Effector CD8-positive, alpha-beta T cell (primary cell): ENCODE results near the gene TRMT11.
"Not testable (repeated sequence)": the region's sequence is repeated elsewhere in the genome, so short reads cannot be mapped to it uniquely, and the experiment has no call there.

Experiments used
- DNase-seq: peaks from one replicate; lab custom pipeline; 2025; lab: John Stamatoyannopoulos, UW
- total RNA-seq, 4 experiments: gene quantifications; one replicate each; lab custom pipeline; 2026; lab: John Stamatoyannopoulos, UW

The TRMT11 gene
- total RNA-seq: 32.2 to 38.1 (median 35.8) reads per million in 4 experiments

GRCh38 chr6:125986301-125987025, at the start of gene TRMT11:
Gene TRMT11 (plus strand): TSS chr6:125986540. CDS start chr6:125986551, 11 bp downstream.
- DNase-seq: peak; percentile 75

- no peak for DNase-seq
Measured at GRCh38 chr6:125939026-125939425, 47.3 kb upstream of the TRMT11 start.

DNA sequence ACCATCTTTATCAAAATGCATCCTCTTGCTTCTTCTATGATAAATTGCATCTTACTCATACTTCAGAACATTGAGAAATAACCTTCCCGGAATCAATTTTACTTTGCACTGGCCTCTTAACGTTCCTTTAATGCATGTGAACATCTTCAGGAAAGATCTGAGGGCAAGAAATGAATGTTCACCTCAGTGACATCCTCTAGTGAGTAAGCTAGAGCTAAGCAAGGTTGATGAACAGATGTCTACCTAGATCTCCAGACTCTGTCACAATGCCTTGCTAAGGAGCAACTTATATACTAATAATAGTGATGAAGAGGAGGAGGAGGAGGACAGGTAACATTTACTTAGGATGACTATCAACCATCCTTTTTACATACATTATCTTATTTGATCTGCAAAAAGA, 46.5 kb upstream of the TRMT11 start:
- no peak for DNase-seq

GRCh38 chr6:125940247-125941041, 45.9 kb upstream of the TRMT11 start:
- DNase-seq: no peak

DNA sequence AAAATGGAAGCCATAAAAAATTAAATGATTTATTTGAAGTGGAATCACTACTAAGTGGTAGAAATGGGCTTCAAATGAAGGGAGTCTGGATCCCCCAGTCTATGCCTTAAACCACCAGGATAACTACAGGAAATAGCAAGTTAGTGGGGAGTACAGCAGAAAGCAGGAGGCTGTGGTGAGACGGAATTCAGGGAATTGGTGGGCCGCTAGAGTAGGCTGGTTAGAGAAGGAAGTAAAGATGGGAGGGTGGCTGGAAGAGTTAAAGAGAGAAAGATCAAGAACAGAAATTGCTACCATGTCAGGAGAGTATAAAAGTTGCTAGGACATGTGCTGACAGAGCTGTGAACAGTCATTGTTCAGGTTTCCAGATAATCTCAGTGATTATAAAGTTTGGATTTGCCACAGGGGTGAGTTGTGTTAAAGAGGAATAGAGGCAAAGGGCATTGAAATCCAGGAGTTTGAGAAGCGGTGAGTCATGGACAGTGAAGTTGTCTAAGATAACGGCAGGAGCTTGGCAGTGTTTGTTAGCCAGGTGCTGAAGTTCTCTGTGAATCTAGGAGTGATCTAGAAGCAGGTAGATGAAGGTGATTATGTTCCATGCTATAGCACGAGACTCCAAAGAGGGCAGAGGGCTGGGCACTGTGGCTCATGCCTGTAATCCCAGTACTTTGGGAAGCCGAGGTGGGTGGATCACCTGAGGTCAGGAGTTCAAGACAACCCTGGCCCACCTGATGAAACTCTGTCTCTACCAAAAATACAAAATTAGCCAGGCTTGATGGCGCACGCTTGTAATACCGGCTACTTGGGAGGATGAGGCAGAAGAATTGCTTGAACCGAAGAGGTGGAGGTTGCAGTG, 43.4 kb upstream of the TRMT11 start:
- no peak for DNase-seq

- no peak for DNase-seq
Measured at GRCh38 chr6:125943528-125944433, 42.6 kb upstream of the TRMT11 start.

GRCh38 chr6:125944434-125944816, 41.9 kb upstream of the TRMT11 start:
- no peak for DNase-seq

GRCh38 chr6:125944896-125945295, 41.4 kb upstream of the TRMT11 start:
- no peak for DNase-seq

- DNase-seq: no peak
Measured at GRCh38 chr6:125945378-125946141, 40.8 kb upstream of the TRMT11 start.

DNA sequence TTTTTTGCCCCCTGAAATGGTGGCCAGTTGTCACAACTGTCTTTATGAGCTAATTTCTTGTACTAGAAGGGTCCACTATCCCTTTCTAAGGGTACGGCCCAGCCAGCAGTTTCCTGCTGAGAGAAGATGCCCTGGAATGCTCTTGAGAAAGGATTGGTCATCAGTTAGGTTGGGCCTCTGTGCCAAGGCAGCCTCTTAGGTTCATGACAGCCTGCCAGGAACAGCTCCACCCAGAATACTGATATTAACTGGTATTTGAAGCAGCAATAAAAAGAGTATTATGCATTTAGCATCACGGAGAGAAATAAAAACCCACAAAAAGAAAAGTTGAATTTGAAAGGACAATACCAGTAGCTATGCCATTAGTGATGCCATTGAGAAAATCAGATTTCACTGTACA, 38.7 kb upstream of the TRMT11 start:
- no peak for DNase-seq

DNA sequence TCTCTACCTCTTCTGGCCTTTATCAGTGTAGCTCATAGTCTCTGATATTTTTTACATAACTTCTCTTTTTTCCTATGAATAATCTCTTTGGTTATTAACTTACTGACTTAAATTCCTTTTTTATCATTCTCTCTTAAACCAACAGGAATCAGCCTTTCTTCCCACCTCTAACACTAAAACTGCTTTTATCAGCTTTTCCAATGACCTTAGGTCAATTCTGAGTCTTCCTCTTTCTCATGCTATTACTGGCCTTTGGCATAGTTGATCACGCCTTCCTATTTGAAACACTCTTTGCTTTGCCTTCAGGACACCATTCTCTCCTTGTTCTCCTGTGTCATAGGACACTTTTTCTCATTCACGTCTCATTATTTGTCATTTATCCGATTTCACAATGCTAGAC, 37.9 kb upstream of the TRMT11 start:
- no peak for DNase-seq

- no peak for DNase-seq
Measured at GRCh38 chr6:125949069-125949468, 37.3 kb upstream of the TRMT11 start.

DNA sequence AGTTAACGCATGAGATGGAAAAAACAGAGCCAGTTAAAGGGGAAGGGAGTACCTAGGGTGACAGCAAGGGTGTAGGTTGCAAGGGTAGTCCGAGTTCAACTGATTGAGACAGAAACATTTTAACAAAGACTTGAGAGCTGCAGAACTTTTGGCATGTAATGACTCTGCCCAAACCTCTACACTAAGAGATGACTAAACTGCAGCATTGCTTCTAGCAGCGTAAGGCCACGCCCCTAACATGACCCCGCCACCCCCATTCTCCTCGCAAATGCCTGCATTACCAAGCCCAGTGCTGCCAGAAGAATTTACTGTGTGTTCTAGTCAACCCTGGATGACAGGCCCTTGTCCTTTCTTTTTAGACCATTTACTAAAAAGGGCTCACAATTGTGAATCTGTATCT, 36.0 kb upstream of the TRMT11 start:
- no peak for DNase-seq

GRCh38 chr6:125950716-125951115, 35.6 kb upstream of the TRMT11 start:
- DNase-seq: not testable (repeated sequence)

DNA sequence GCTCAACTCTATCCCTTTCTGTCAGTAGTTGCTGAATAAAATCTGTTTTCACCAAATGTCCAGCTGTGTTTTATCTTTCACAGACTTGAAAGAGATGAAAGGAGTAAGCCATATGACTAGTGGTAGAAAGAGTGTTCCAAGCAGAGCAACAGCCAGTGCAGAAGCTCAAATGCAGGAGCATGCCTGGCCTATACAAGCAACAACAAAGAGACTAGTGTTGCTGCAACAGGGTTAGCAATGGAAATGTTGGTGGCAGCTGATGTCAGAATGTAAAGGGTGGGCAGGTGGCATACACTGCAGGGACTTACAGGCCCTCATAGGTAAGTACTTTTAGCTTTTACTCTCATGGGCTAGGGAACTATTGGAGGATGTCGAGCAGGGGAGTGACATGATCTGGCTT, 35.0 kb upstream of the TRMT11 start:
- no peak for DNase-seq

GRCh38 chr6:125952764-125953501, 33.4 kb upstream of the TRMT11 start:
- no peak for DNase-seq

DNA sequence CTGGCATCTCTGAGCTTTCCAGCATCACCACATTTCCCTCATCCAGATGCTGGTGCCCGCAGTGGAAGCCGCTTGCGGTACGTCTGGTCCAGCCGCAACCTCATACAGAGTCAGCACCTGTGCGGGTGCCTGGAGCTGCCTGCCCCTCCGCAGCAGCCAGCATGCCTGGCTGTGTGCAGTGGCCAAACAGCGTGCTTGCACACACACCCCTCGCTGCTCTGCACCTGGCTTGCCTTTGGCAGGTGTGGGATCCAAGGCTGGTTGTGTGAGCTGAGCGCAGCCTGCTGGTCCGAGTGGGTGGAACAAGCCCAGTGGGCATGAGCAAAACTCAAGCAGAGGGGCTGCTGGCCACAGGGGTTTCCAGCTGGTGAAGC, 32.9 kb upstream of the TRMT11 start:
- DNase-seq: no peak

DNA sequence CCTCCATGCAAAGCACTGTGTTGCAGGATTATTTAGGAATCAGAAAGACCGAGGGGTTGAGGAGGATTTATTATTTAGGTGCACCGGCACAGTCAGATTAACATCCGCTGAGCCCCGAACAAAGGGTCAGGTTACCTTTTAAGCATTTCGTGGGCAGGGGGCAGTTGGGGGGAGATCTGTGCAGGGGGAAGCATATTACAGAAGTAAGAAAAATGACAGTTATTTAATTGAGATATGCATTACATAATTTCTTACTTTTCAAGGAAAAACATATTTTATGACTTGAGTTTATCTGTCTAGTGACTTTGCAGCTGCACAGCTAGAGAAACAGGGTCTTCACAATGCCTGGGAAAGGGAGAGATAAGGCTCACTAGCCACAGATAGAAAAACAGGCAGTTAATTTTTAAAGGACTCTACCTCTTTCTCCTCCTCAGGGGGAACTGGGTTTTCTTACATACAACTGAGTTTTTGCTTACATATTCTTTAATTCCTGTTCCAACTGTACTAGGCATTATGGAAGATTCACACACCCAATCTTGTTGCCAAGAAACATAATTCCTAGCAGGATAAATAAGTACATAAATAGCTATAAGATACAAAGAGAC, 31.5 kb upstream of the TRMT11 start:
- no peak for DNase-seq

DNA sequence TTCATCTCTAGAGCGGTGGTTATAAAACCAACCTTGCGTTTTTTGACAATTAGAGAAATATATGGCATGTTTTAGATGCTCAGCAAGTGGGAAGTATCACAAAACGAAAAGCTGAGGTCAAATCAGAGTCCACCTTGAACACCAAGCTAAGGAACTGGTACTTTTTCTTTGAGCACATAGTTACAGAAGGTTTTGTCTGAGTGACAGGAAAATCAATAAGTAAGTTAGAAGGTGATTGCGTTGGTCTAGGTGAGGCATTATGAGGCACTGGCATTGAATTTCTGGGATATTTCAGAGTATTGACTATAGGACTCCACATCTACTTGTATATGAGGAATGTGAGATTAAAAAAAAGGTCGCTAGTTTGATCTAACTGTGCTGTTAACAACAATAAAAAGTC, 30.4 kb upstream of the TRMT11 start:
- no peak for DNase-seq
